IPS-11a (cell line): ENCODE measurements around the gene DOK3.

ENCODE experiments used
- H3K4me3 ChIP-seq: one replicate; pipeline ENCODE4 v1.5.1; 2013; ENCODE audit warnings: low read depth, low read length, control low read depth

The DOK3 gene

DNA sequence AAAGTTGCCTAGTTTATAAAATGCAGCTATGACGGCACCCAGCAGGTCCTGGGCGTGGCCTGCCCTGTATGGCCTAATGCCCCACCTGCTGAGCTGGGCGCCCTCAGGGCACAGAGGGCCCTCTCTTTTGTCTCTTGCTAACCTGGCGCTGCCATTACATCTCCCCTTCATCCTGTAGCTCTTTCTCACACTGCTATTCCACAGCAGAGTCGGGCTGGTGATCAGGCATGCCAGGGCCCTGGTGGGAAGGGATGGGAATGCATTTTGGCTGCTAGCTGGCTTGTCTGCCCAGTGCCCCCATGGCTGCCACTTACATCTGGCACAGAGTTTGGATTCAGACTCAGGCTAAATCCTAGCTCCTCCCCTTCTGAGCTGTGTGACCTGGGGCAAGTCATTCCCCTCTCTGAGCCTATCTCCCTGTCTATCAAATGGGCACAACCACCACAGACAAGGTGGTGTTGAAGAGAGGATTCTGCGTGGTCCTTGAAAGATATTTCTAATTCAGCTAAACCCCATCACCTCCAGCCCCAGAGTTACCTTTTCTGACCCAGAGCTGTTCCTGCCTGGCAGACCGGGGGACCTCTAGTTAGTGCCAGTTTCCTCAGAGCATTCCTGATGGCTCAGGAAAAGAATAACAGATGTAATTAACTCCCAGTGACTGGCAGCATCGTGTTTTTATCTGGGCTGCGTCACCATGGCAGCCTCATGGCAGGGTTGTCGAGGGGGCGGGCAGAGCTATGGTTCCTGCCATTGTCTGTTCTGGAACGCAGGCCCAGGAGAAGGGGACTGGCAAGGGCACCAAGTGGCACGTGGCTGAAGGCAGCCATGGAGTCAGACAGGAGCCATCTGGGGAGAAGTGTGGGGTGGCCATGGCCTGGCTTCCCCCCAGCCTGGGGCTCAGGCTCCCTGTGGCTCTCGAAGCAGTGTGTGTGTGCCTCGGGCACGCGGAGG lies 56.7 kb downstream of the DOK3 start:
- no peak overlapping the region for H3K4me3 ChIP-seq
